CD14-positive monocyte (primary cell): Measurements from ENCODE around the gene ST6GALNAC3. TPM values are rescaled to one million over a fixed set of nuclear protein-coding genes. Genes with fewer than 3 reads are reported as not detected.

Source experiments
- DNase-seq, 3 donors: peaks; one replicate each; pipeline ENCODE4 v3.0.0-alpha.2; 2011 to 2022
- H2AFZ ChIP-seq: 2 replicates; pipeline ENCODE4 v1.6.0; 2012; ENCODE audit warnings: mild to moderate bottlenecking, low read depth, low read length, inconsistent platforms; ENCODE audit not compliant: insufficient read depth, poor library complexity, severe bottlenecking
- H3K27ac ChIP-seq, 2 donors: 1 replicate in 1 of 2; 2 replicates in 1 of 2; pipeline ENCODE4 v1.5.1; 2012 to 2013; ENCODE audit warnings: low read length in 2 of 2, control low read depth in 1 of 2, inconsistent platforms in 1 of 2, low read depth in 1 of 2, mild to moderate bottlenecking in 1 of 2
- H3K27me3 ChIP-seq, 2 donors: one replicate each; pipeline versions ENCODE4 v1.6.0 to v1.6.1; 2011 to 2013; ENCODE audit warnings: low read length in 2 of 2; ENCODE audit not compliant: control insufficient read depth in 2 of 2, insufficient read depth in 2 of 2
- H3K36me3 ChIP-seq, 2 donors: replicated peaks in 1 of 2; 1 replicate in 1 of 2; 2 replicates in 1 of 2; pipeline versions ENCODE4 v1.5.1 to v1.6.1; 2012 to 2013; ENCODE audit warnings: low read length in 2 of 2, control low read depth in 1 of 2, inconsistent platforms in 1 of 2, mild to moderate bottlenecking in 1 of 2; ENCODE audit not compliant: insufficient read depth in 2 of 2, control insufficient read depth in 1 of 2
- H3K4me1 ChIP-seq, 2 donors: 1 replicate in 1 of 2; 2 replicates in 1 of 2; pipeline versions ENCODE4 v1.5.1 to v1.6.1; 2012 to 2013; ENCODE audit warnings: low read length in 2 of 2, control low read depth in 1 of 2, inconsistent platforms in 1 of 2, mild to moderate bottlenecking in 1 of 2, moderate library complexity in 1 of 2; ENCODE audit not compliant: insufficient read depth in 2 of 2, control insufficient read depth in 1 of 2
- H3K4me2 ChIP-seq: replicated peaks from 2 replicates; pipeline ENCODE3; 2012; ENCODE audit warnings: low read length, moderate library complexity, mild to moderate bottlenecking; ENCODE audit not compliant: poor library complexity, severe bottlenecking; ENCODE audit errors: extremely low read depth
- H3K4me3 ChIP-seq, 3 experiments: fragments of 200-600 bp in 1 of 3; sonication (generic) in 1 of 3; replicated peaks in 1 of 3; 1 replicate in 2 of 3; 2 replicates in 1 of 3; pipeline ENCODE4 v1.5.1; 2011 to 2013; ENCODE audit warnings: low read length in 3 of 3, mild to moderate bottlenecking in 3 of 3, control low read depth in 2 of 3, low read depth in 2 of 3, inconsistent platforms in 1 of 3, moderate library complexity in 1 of 3
- H3K79me2 ChIP-seq: 2 replicates; pipeline ENCODE4 v1.6.0; 2012; ENCODE audit warnings: mild to moderate bottlenecking, control low read depth, inconsistent platforms, low read length, moderate library complexity; ENCODE audit not compliant: insufficient read depth
- H3K9ac ChIP-seq: 2 replicates; pipeline ENCODE4 v1.6.0; 2017; ENCODE audit warnings: low read length, mild to moderate bottlenecking; ENCODE audit not compliant: insufficient read depth, poor library complexity, severe bottlenecking
- H3K9me3 ChIP-seq, 2 donors: replicated peaks in 1 of 2; 1 replicate in 1 of 2; 2 replicates in 1 of 2; pipeline versions ENCODE4 v1.5.1 to v1.6.1; 2012 to 2013; ENCODE audit warnings: low read length in 2 of 2, control low read depth in 1 of 2; ENCODE audit not compliant: control insufficient read depth in 1 of 2, insufficient read depth in 1 of 2
- H4K20me1 ChIP-seq: 2 replicates; pipeline ENCODE4 v1.6.0; 2012; ENCODE audit warnings: mild to moderate bottlenecking, low read length, control low read depth, moderate library complexity; ENCODE audit not compliant: insufficient read depth
- H3K27ac Mint-ChIP-seq, 7 donors: one replicate each; pipeline ENCODE4 v1.8.0; 2020; ENCODE audit warnings: mild to moderate bottlenecking in 7 of 7, mixed read lengths in 7 of 7, moderate library complexity in 6 of 7, inconsistent platforms in 2 of 7
- H3K27me3 Mint-ChIP-seq, 3 donors: one replicate each; pipeline ENCODE4 v1.8.0; 2021 to 2022; ENCODE audit warnings: low read depth in 3 of 3, mild to moderate bottlenecking in 3 of 3, mixed read lengths in 3 of 3, moderate library complexity in 3 of 3, inconsistent platforms in 1 of 3
- H3K36me3 Mint-ChIP-seq, 2 donors: one replicate each; pipeline ENCODE4 v1.8.0; 2020; ENCODE audit warnings: mixed read lengths in 2 of 2, inconsistent platforms in 1 of 2, mild to moderate bottlenecking in 1 of 2
- H3K4me1 Mint-ChIP-seq: one replicate; pipeline ENCODE4 v1.8.0; 2020; ENCODE audit warnings: mild to moderate bottlenecking, mixed read lengths
- H3K4me3 Mint-ChIP-seq, 2 donors: one replicate each; pipeline ENCODE4 v1.8.0; 2020; ENCODE audit warnings: mild to moderate bottlenecking in 2 of 2, mixed read lengths in 2 of 2, moderate library complexity in 1 of 2
- H3K9me3 Mint-ChIP-seq, 7 donors: one replicate each; pipeline ENCODE4 v1.8.0; 2020 to 2022; ENCODE audit warnings: mixed read lengths in 7 of 7, mild to moderate bottlenecking in 6 of 7, moderate library complexity in 6 of 7, inconsistent platforms in 2 of 7
- WGBS: methylation state at CpG from one replicate; pipeline ENCODE4 v1.1.5; 2013; ENCODE audit warnings: missing lambda C conversion rate; ENCODE audit not compliant: insufficient coverage; 5-methylcytosine and 5-hydroxymethylcytosine counted together
- intact Hi-C, 2 donors: fragments of 100-400 bp; cut with micrococcal nuclease; formaldehyde crosslinking; loops; one replicate each; pipeline versions ENCODE4 v1.15.0 to v1.15.1; 2023
- polyA plus RNA-seq, 3 donors: library from polyadenylated mRNA; depleted of rRNA in 1 of 3; unstranded in 2 of 3; stranded (reverse) in 1 of 3; fragments of 300-500 nt in 2 of 3; fragments of >200 nt in 1 of 3; fragmentation: Illumina TruSeq in 2 of 3; gene quantifications; 1 replicate in 2 of 3; 2 replicates in 1 of 3; pipeline ENCODE4 v1.2.3, GENCODE V29; 2012 to 2021
- TF ChIP-seq, protein P1 (sequence below): fragments of 200-600 bp; IDR thresholded peaks from one replicate; pipeline ENCODE4 v1.8.0; 2022; ENCODE audit warnings: antibody characterized with exemption, mild to moderate bottlenecking

Gene ST6GALNAC3
- polyA plus RNA-seq, 3 donors: 6.5 to 9.2 (median 7.6) TPM

DNA sequence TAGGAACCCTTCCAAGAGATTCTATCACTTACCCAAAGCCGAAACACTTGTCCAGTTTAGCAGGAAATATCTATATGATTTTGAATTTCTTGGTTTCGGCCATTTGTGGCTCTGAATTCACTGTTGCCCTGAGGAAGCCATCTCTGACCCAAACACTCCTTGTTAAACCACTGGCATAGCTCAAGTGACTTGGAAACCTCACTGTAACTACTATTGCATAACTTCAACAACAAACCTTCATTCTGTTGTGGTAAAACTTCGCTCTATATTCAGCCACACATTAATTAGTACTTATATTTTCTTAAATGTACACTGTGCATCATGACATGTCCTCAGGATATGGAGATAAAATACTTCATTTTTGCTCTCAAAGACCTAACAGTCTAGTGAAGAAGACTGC, 63.2 kb downstream of the ST6GALNAC3 start:
- intact Hi-C loops: no loop called here
- H3K9me3 Mint-ChIP-seq: peaks cover 0 to 9% (median 0%) of the 10 kb centered on the region in 7 donors
- DNase-seq: no peak
- no peaks in the 10 kb centered on the region for H4K20me1 ChIP-seq
- no peaks in the 10 kb centered on the region for H3K27me3 ChIP-seq
- no peaks in the 10 kb centered on the region for H3K4me1 ChIP-seq
- peaks cover 13% of the 10 kb centered on the region for H3K4me1 Mint-ChIP-seq
- no peak overlapping the region for H3K4me3 ChIP-seq
- no peaks in the 10 kb centered on the region for H3K36me3 Mint-ChIP-seq
- TF ChIP-seq, protein P1, sequence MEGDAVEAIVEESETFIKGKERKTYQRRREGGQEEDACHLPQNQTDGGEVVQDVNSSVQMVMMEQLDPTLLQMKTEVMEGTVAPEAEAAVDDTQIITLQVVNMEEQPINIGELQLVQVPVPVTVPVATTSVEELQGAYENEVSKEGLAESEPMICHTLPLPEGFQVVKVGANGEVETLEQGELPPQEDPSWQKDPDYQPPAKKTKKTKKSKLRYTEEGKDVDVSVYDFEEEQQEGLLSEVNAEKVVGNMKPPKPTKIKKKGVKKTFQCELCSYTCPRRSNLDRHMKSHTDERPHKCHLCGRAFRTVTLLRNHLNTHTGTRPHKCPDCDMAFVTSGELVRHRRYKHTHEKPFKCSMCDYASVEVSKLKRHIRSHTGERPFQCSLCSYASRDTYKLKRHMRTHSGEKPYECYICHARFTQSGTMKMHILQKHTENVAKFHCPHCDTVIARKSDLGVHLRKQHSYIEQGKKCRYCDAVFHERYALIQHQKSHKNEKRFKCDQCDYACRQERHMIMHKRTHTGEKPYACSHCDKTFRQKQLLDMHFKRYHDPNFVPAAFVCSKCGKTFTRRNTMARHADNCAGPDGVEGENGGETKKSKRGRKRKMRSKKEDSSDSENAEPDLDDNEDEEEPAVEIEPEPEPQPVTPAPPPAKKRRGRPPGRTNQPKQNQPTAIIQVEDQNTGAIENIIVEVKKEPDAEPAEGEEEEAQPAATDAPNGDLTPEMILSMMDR: no peak
- H3K36me3 ChIP-seq: no peaks in the 10 kb centered on the region
- no peak overlapping the region for H3K4me2 ChIP-seq
- no peaks in the 10 kb centered on the region for H3K79me2 ChIP-seq
- H3K4me3 Mint-ChIP-seq: no peak overlapping the region
- H3K9ac ChIP-seq: no peak overlapping the region
- no peaks in the 10 kb centered on the region for H3K27me3 Mint-ChIP-seq
- WGBS: no CpG with 5 or more reads among the region's 3 CpGs
- no peaks in the 10 kb centered on the region for H3K9me3 ChIP-seq
- no peak overlapping the region for H2AFZ ChIP-seq
- no peak overlapping the region for H3K27ac ChIP-seq
- H3K27ac Mint-ChIP-seq: no peak overlapping the region

DNA sequence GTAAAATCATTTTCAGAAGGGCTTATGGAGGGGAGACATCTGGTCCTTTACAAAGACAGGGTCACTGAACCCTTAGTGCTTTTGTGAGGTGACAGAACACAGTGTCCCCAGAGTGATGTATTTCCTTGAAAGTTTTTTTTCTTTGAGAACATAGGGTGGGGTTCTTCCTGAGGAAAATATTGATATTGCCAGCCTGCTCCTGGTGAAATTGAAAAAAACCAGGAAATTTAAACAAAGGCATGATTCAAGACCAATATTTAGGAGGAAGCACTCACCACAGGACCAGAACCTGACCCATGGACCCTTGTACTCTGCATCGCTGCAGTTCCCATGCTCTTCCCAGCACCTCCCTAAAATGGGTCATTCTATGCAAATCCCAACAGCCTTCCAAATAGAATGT, 63.7 kb downstream of the ST6GALNAC3 start:
- 91% methylated on average over 1 of the region's 1 CpG for WGBS
- H3K9me3 ChIP-seq: no peaks in the 10 kb centered on the region
- no peaks in the 10 kb centered on the region for H4K20me1 ChIP-seq
- intact Hi-C loops: no loop called here
- H3K79me2 ChIP-seq: no peaks in the 10 kb centered on the region
- no peaks in the 10 kb centered on the region for H3K4me1 ChIP-seq
- no peaks in the 10 kb centered on the region for H3K36me3 ChIP-seq
- H3K9ac ChIP-seq: no peak overlapping the region
- H3K27ac ChIP-seq: no peak overlapping the region
- TF ChIP-seq, protein P1: no peak
- Mint-ChIP-seq H3K9me3 (peaks cover 0 to 5% (median 0%) of the 10 kb centered on the region in 7 donors), H3K36me3 (no peaks in the 10 kb centered on the region), H3K27me3 (no peaks in the 10 kb centered on the region), H3K27ac (no peak overlapping the region), H3K4me1 (peaks cover 13% of the 10 kb centered on the region), H3K4me3 (no peak overlapping the region)
- H3K4me3 ChIP-seq: no peak overlapping the region
- H3K4me2 ChIP-seq: no peak overlapping the region
- no peak for DNase-seq
- no peaks in the 10 kb centered on the region for H3K27me3 ChIP-seq
- H2AFZ ChIP-seq: no peak overlapping the region
